ENCODE measurements around the gene DENND2D.

The DENND2D gene

DNA sequence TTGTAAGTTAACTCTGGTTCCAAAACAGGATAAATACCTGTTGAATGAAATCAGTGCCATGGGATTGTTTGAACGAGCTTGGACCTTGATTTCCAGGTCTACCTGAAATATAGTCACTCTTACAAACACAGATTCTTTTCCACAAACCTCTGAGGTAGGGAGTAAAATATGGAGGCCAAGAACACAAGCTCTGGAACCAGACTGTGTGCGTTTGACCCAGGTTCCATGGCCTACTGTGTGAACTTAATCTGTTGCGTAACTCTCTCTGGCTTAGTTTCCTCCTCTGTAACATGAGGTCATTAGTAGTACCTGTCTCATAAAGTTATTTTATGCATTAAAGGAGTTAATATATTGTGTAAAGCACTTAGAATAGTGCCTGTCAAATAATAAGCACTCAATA lies 25.1 kb downstream of the DENND2D start:
- DNase-seq (ENCODE audit: low spot score) = no peak

DNA sequence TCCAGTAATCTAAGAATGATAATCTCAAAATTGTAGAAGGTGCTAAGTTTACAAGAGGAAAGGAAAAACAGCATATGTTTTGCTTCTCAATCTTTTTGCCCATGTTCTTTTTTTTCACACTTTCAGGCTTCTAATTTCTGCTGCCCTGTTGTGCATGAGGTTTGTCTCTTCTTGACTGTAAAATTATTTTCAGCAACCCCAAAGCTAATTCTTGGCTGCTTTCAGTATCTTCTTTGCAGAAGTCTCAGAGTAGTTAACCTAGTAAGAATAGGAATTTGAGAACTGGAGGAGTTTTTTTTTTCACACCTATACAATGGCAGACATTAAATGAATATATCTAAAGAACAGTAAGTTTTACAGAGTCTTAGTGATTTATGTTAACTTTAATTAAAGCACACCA lies 26.4 kb downstream of the DENND2D start:
- DNase-seq (ENCODE audit: low spot score) = no peak

DNA sequence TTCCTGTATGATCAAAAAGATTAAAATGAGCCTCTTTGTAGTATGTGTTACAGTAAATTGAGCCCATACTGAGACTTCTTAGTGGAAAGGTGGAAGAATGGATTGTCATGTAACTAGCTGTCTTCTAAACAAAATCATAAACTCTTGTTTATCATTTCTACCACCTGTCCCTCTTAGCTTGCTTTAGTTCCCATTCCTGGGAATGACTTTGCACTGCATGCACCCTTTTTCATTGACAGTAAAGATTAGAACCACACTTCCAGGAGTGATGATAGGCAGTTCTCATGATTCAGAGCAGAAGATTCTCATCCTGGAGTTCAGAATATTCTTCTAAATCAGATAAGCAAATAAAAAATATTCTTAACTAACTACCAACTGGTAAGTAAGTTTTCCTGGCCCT lies 28.0 kb downstream of the DENND2D start:
- no peak for DNase-seq (ENCODE audit: low spot score)

DNA sequence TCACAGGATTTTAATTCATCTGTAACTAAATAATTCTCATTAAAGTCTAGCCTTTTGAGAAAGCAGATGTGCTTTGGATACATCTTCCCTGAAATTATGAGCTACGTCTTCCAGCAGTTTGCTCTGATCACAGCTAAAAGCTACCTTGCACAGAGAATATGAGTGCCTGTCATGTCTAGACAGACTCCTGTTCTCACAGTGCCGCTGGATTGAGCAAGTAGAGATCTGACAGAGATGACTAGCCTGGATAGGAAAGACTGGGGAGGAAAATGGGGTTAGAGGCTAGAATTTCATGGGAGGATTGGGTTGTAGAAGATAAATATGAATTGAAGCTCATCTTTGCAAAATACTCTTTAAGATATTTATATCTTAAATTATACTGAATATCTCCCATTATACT lies 36.3 kb downstream of the DENND2D start:
- no peak for DNase-seq (ENCODE audit: low spot score)

DNA sequence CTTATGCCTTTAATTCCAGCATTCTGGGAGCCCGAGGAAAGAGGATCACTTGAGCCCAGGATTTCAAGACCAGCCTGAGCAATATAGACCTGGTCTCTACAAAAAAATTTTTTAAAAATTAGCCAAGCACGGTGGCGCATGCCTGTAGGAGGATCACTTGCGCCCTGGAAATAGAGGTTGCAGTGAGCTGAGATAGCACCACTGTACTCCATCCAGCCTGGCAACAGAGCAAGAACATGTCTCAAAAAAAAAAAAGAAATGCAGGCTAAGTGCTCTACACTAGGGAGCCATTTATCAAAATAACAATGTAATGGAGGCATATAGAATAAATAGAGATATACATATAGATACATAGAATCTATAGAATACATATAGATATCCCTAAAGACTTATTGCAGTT lies 37.1 kb downstream of the DENND2D start:
- DNase-seq (ENCODE audit: low spot score) = no peak

DNA sequence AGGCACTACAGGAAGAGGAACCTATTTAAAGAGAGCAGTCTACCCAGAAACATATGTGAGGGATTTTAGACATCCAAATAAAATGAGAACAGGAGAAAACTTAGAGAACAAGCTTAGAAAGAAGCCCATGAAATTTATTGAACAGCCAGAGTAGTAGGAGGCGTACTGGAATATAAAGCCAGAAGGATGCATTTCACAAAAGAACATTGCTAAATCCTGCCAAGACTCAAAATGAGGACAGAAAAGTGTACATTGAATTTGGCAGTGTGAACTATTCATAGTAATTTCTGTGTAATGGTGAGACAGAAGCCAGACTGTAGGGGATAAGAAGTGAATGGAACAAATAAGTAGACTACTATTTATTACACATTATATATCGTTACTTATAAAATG lies 38.0 kb downstream of the DENND2D start:
- no peak for DNase-seq (ENCODE audit: low spot score)

DNA sequence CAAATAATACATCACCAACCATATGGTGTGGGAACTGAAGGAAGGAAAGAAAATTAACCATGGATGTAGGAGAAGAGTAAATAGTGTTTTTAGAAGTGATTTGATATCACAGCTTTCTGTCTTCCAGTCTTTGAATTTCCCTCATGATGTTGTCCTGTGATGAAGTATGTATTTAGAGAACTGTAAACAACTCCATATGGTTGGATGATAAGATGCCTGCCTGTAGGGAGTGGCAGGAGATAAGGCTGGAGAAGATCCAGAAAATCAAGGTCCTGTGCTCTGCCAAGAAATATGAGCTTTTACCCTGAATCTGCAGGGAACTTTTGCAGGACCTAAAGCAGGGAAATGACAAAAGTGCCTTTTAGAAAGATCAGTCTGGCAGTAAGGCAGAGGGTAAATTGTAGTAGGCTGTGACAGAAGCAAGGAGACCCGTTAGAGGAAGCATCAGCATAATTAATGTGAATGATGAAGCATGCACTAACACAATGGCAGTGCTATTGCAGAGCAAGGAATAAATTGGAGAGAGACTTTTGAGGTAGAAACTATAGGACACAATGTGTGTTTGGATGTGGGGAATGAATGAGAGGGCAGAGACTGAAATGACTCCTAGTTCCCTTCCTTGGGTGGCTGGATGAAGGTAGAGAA lies 38.5 kb downstream of the DENND2D start:
- DNase-seq (ENCODE audit: low spot score) = no peak

DNA sequence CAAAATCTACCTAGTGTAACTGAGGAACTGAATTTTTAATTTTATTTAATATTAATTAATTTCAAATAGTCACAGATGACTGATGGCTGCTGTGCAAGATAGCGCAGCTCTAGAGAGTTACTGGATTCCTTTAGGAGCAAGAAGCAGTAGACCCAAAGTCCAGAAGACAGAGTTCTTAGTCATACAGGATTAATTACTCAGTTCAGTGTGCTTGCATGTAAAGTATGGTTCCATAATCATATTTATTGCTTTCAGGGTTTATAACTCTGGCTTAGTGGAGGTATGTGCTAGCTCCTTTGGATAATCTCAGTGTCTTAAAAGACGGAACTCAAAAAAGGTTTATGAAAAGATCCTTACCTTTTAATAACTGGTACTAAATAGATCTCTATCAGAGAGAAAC lies 43.0 kb downstream of the DENND2D start:
- no peak for DNase-seq (ENCODE audit: low spot score)

DNA sequence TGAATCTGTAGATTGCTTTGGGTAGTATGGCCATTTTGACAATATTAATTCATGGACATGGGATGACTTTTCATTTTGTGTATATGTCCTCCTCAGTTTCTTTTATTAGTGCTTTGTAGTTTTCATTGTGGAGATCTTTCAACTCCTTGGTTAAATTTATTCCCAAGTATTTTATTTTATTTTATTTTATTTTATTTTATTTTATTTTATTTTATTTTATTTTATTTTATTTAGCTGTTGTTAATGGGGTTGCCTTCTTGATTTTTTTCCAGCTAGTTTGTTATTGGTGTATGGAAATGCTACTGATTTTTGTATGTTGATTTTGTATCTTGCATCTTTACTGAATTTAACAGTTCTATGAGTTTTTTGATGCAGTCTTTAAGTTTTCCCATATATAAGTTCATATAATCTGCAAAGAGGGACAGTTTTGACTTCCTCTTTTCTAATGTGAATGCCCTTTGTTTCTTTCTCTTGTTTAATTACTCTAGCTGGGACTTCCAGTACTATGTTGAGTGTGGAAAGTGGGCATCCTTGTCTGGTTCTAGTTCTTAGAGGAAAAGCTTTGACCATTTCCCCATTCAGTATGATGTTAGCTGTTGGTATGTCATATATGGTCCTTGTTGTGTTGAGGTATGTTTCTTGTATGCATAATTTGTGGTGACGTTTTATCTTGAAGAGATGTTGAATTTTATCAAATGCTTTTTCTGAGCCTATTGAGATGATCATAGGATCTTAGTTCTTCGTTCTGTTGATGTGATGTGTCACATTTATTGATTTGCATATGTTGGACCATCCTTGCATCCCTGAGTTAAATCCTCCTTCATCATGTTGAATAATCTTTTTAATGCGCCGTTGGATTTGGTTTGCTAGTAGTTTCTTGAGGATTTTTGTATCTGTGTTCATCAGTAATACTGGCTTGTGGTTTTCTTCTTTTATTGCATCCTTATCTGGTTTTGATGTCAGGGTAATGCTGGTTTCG lies 46.1 kb downstream of the DENND2D start:
- no peak for DNase-seq (ENCODE audit: low spot score)

DNA sequence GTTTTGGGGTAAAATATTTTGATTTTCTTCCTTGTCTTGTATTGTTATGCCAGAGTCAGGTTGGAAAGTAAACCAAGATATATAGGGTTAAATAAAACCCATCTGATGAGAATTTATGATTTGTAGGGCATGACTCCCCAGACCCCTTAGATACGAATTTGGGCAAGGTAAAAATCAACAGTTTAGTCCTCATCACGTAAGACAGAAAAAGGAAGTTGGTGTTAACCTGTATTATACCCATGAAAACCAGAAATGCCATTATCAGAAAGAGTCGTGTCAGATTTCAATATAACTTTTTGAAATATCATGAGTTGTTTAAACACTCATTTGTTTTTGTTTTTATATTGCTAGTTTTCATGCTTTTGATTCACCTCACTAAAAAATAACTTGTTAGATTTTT lies 48.6 kb downstream of the DENND2D start:
- no peak for DNase-seq (ENCODE audit: low spot score)

DNA sequence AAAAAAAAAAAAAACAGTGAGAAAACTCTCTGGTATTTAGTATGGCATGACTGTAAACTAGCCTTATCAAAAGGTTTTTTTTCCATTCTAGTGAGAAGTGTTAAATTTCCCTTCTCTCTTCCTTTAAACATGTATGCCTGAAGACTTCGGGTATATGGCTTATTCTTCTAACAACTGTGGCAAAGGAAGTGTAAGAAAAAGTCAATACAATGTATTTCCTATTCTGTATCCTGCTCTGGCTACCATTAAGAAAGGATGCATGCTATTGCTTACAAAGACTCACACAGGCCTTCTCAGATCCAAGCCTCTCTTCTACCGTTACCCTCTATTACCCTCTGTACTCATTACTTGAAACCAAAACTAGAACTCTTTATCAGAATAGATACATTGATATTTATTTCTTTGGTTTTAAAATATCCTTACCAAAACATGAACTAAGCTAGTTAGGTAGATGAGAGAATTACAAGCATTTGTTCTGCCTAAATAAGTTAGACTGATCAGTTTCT lies 52.0 kb downstream of the DENND2D start:
- no peak for DNase-seq (ENCODE audit: low spot score)

DNA sequence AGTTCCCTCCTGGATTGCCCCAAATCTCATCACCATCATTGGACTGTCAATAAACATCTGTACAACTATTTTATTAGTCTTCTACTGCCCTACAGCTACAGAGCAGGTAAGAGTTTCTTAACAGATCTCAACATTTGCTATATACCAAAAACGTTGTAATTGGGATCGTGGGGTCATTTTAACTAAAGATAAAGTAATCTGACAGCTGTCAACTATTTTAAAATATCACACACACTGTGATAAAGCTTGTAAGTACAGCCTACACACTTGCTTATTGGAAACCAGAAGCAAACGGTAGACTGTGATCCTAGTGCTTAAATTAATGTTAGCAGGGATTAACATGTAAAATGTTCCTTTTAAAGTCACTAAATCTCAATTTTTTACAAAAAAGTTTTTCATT lies 52.5 kb downstream of the DENND2D start:
- no peak for DNase-seq (ENCODE audit: low spot score)

DNA sequence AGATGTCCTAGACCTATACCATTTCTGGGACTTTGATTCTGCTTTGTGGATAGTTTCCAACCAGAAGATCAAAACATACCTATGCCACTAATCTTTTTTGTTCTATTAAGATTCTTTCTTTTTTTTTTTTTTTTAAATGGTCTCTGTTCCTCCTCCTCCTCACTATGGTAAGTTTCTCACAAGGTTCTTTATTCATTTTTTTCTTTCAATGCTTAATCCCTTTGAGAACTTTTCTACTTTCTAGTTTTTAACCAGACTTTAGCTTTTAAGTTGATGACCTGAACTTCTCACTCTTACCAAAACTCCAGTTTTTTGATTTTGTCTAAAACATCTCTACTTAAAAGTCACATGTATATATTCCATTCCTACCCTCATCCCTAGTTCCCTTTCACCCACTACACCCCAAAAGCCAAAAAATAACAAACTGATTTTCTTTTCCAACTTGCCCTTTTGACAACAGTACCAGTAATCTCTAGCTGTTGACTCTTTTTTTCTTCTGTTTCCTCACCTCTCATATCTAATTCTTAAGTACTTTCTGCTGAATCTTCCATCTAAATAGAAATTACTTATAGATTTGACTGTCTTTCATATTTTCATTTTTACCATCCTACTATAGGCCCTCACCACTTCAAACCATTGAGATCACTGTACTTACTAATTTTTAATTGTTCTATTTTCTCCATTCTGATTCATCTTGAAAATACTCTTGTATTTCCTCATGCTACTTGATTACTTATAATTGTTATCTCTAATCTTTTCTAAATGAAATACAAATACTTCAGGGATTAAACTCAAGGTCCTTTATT lies 54.3 kb downstream of the DENND2D start:
- DNase-seq (ENCODE audit: low spot score) = no peak

DNA sequence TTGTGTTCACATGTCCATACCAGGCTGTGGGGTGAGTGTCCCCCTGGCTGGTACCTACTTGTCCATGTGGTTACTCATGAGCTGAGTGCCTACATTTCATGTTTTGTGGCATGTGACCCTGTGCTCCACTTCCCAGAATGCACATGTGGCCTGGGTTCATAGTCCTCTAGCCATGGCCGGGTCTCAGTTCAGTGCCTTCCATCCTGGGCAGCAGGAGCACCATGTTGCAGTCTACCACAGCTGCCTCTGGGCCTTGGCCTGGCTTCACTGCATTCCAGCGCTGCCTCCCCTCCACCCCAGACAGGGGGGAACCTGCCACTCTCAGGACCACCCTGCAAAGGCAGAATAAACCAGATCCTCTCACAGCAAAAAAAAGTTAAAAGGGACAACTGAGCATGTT lies 54.9 kb downstream of the DENND2D start:
- no peak for DNase-seq (ENCODE audit: low spot score)

DNA sequence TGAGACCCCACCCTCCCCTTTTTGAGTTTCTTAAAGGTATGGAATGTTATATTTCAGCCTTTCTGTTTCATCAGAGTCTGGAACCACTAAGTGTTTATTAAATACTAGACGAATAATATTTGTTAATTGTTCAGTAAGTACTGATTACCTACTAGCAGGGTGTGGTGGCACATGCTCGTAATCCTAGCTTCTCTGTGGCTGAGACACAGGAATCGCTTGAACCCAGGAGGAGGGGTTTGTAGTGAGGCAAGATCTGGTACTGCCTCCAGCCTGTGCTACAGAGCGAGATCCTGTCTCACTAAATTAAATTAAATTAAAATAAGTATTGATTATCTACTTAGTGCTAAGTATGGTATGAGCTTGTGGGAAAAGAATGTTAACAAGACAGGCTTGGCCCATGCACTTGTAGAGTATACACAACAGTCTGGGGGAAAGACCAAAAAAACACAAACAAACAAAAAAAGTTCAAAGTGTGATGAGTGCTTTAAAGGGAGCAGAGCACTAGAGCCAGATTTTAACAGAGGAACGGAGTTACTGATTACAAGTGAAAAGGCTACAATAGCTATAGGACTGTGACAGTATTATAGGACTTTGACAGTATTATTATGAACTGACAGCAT lies 58.0 kb downstream of the DENND2D start:
- peak; percentile 6 for DNase-seq (ENCODE audit: low spot score)

DNA sequence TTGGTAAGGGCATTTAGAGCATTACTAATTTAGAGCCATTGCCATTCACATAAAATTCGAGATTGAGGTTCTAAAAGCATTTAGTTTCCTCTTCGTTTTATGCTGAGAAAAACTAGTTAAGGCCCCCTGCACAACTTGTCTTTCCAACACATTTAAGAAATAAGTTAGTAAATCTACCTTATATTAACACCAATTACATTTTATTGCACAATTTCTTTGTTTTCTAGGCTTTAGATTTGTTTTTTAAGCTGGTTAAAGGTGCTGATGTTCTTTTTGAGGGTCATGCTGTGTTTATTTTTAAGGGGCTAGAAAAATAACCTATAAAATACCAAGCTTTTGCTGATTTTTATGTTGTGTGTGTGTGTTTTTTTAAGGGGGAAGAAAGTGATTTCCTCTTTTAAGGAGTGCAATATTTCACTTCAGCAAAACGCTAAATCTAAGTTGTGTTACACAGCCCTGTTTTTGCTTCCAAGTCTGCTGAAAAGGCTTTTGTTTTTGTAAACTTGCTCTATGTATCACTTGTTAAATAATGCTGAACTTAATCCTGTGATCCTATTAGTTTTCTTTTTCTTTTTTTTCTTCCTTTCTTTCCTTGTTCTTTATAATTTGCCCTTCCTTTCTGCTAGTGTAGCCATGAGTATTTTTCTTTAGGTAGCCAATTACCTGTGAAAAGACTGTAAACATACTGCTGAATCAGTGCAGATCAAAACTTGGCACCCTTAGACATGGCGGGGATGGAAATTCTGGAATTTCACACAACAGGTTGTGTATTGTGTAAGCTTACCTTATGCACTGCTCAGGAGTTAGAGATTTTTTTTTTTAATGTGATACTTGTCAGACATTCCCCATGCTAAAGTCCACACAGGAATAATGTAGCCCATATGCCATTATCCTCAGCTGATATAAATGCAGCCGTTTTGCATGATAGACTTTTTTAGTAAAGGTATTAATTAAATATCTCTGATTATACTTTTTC lies 58.9 kb downstream of the DENND2D start:
- no peak for DNase-seq (ENCODE audit: low spot score)

DNA sequence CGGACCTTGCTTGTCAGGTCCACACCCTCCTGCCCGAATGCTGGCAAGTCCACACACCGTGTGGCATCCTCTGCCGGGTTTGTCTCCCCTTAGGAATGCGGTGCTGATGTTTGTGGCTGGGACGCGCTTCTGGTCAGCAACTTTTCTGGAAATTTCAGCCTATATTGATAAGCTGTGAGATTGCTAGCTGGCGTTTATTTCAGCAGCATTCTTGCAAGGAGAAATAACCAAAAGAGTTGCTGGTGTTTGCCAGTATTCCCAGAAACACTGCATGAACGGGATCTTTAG lies 59.8 kb downstream of the DENND2D start:
- peak; percentile 73 for DNase-seq (ENCODE audit: low spot score)

DNA sequence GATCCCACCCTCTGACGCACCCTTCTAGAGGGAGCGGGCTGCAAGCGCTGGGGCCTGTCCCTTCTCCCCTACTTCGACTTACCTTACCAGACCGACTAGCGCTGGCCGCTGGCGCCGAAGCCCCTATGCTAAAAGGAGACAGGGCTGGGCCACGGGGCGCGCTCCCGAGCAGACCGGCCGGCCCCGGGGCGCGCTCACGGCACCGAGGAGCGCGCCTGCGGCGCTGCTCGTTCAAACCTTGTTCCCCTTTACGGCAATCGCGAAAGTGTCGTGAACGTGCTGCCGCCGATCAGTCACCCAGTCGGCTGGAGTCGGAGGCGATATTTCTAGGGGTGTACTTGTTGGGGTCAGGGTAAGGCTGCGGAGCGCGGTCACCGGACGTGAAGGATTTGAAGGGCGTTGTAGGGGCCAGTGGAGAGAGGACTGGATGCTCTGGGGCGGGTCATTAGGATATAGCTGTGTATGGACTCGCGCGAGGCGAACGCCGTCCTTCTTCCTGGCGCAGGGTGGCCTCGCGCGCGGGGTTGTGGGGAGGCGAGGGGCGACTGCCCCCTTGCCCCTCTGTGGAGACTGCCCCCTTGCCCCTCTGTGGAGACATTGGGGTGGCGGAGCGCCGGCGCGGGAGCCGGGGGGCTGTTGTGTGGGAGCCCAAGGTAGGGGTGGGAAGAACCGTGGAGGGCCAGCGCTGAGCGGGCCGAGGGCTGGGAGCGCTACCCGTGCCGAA lies 60.3 kb downstream of the DENND2D start, which contains the start of the genes CEPT1 and DRAM2:
TSS of gene CEPT1 (plus strand) at position 268 of the 724 bp plus-strand sequence. CDS start 7,492 bp downstream, outside the sequence.
TSS of gene DRAM2 (minus strand) at position 138 of the 724 bp plus-strand sequence. CDS start 8,539 bp downstream, outside the sequence.
- peak; percentile 94 for DNase-seq (ENCODE audit: low spot score)

DNA sequence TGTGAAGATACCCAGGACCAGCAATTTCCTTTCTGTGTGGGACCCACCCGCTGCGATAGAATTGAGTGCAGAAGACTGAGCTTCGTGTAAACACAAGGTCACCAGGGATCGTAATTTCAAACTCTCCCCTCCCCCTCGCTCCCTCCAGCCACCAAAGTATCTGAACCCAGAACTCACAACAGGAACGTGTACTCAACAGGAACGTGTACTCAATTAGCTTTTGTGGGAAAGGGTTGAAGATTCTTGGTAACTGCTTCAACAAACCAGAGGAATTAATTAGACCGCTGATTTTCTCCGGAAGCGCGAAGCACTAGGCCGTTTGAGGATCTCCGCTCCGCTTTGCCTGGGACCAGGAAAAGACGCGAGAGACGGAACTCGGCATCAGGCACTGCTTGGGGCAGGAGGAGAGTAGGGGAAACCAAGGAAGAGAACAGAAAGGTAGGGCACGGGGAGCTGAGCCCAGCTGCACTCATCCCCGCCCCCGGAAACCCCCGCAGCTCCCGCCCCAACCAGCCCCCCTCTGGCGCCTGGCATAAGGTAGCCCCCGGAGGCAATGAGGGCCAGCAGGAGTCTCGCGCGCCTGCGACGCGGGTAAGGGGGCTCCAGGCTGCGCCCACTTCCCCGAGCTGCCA lies 61.0 kb downstream of the DENND2D start:
- peak; percentile 75 for DNase-seq (ENCODE audit: low spot score)
